MCF 10A (cell line): ENCODE measurements around the gene DENND4B. TPM values are rescaled to one million over a fixed set of nuclear protein-coding genes. Genes with fewer than 3 reads are reported as not detected.

Experiments
- BruUV-seq: library from RNA; stranded (reverse); fragments of 400-500 nt; replicated peaks from 2 replicates; lab custom pipeline; 2021; lab: Mats Ljungman, UMichigan
- CTCF ChIA-PET: fragments of 300-600 bp; sonication (Branson Sonifier 250); formaldehyde crosslinking; extraction: SDS; loops from one replicate; lab custom pipeline; 2021; ENCODE audit warnings: antibody characterized with exemption, inconsistent platforms; lab: Yijun Ruan, JAX
- POLR2A ChIA-PET: fragments of 300-600, 350-650 bp; sonication (Branson Sonifier 250); formaldehyde crosslinking; extraction: SDS; loops from one replicate; lab custom pipeline; 2020; ENCODE audit warnings: antibody characterized with exemption, inconsistent platforms; lab: Yijun Ruan, JAX
- DNase-seq: peaks from one replicate; pipeline ENCODE4 v3.0.0-alpha.2; 2018; ENCODE audit not compliant: unreplicated experiment
- H3K27ac Mint-ChIP-seq: one replicate; pipeline ENCODE4 v1.8.0; 2022; ENCODE audit warnings: mild to moderate bottlenecking, low read depth, mixed read lengths; ENCODE audit not compliant: unreplicated experiment
- H3K27me3 Mint-ChIP-seq: one replicate; pipeline ENCODE4 v1.8.0; 2022; ENCODE audit warnings: mixed read lengths; ENCODE audit not compliant: insufficient read depth, unreplicated experiment
- H3K36me3 Mint-ChIP-seq: one replicate; pipeline ENCODE4 v1.8.0; 2022; ENCODE audit warnings: mild to moderate bottlenecking, moderate library complexity, mixed read lengths; ENCODE audit not compliant: insufficient read depth, unreplicated experiment
- H3K4me1 Mint-ChIP-seq: one replicate; pipeline ENCODE4 v1.8.0; 2022; ENCODE audit warnings: mixed read lengths; ENCODE audit not compliant: insufficient read depth, unreplicated experiment
- H3K4me3 Mint-ChIP-seq: one replicate; pipeline ENCODE4 v1.8.0; 2022; ENCODE audit warnings: mild to moderate bottlenecking, moderate library complexity, mixed read lengths; ENCODE audit not compliant: unreplicated experiment
- H3K9me3 Mint-ChIP-seq: one replicate; pipeline ENCODE4 v1.8.0; 2022; ENCODE audit warnings: mixed read lengths; ENCODE audit not compliant: unreplicated experiment
- intact Hi-C: fragments of 100-400 bp; cut with micrococcal nuclease; formaldehyde crosslinking; loops from 2 replicates; pipeline ENCODE4 v1.14.1; 2022
- total RNA-seq: library from RNA; stranded (reverse); gene quantifications from 2 replicates; pipeline ENCODE4 v1.2.3, GENCODE V29; 2022
- TF ChIP-seq, protein P1 (sequence below): fragments of 200-600 bp; IDR thresholded peaks from one replicate; pipeline ENCODE4 v1.8.0; 2022; ENCODE audit warnings: antibody characterized with exemption, mild to moderate bottlenecking; ENCODE audit not compliant: unreplicated experiment

DENND4B gene
- total RNA-seq, 1 experiment from 2014 or later = 59.6 TPM

DNA sequence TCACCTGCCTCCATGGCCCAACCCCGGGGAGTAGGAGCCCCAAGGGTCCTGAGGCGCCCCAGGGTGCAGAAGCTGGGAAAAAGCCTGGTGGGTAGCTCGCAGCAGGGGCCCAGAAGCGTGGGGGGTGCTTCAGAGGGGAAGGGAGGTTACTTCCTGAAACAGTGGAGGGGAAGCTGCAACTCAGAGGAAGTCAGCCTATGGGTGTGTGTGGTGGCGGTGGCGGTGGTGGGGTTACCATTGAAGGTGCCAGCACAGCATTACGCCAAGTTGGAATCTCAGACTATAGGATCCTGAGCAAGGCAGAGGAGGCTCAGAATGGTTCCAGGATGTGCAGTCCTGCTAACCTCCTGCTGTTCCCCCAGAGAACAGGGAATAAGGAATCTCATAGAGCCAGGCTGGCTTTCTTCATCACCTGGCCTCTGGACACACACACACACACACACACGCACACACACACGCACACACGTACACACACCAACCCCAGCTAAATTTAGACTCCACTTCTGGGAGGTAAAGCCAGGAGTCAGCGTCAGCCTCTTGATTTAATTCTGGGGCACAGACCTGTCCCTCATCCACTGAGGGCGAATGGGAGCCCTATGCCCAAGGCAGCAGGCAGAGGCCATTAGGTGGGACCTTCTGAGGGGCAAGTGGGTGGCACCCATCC lies 1.3 kb downstream of the DENND4B start:
- POLR2A ChIA-PET = interaction anchor here (0.6 to 16.7 kb wide), 18 partner anchors 10 to 302 kb away, joined by 3 to 430 read pairs (median 4); partner anchors contain the start of genes CREB3L4, CRTC2, GATAD2B and JTB
- Mint-ChIP-seq H3K9me3 (no peaks in the 10 kb centered on the region), H3K4me3 (peak overlapping the region; percentile 90), H3K4me1 (peaks cover 21% of the 10 kb centered on the region), H3K27me3 (no peaks in the 10 kb centered on the region), H3K36me3 (peaks cover 44% of the 10 kb centered on the region), H3K27ac (peak overlapping the region; percentile 88)
- TF ChIP-seq, protein P1, sequence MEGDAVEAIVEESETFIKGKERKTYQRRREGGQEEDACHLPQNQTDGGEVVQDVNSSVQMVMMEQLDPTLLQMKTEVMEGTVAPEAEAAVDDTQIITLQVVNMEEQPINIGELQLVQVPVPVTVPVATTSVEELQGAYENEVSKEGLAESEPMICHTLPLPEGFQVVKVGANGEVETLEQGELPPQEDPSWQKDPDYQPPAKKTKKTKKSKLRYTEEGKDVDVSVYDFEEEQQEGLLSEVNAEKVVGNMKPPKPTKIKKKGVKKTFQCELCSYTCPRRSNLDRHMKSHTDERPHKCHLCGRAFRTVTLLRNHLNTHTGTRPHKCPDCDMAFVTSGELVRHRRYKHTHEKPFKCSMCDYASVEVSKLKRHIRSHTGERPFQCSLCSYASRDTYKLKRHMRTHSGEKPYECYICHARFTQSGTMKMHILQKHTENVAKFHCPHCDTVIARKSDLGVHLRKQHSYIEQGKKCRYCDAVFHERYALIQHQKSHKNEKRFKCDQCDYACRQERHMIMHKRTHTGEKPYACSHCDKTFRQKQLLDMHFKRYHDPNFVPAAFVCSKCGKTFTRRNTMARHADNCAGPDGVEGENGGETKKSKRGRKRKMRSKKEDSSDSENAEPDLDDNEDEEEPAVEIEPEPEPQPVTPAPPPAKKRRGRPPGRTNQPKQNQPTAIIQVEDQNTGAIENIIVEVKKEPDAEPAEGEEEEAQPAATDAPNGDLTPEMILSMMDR = no peak
- CTCF ChIA-PET = interaction anchor here (0.5 to 5.6 kb wide), 24 partner anchors 13 to 593 kb away, joined by 3 to 60 read pairs (median 4); partner anchors contain the start of genes CREB3L4, CRTC2, GATAD2B and JTB
- no TSS peak for BruUV-seq
- DNase-seq = peak; percentile 45
- intact Hi-C loops = loop anchor here (5.0 kb wide), 1 partner anchor 42 kb away; the partner anchor contains the start of gene RAB13

DNA sequence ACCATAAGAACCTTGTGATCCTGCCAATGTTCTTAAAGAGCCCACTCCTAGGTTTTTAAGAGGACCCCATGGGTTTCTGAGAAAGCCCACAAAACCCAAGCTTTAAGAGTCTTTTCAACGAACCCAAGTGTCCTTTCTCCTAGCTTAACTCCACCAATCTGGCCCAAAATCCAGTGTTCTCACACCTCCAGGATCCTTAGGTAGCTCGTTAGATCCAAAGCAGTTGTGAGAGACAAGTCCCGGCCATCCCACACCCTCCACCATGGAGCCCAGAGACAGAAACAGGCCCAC lies 1.7 kb downstream of the DENND4B start:
- Mint-ChIP-seq H3K36me3 (peaks cover 44% of the 10 kb centered on the region), H3K9me3 (no peaks in the 10 kb centered on the region), H3K4me3 (peak overlapping the region; percentile 90), H3K27ac (peak overlapping the region; percentile 88), H3K27me3 (no peaks in the 10 kb centered on the region), H3K4me1 (peaks cover 21% of the 10 kb centered on the region)
- ChIA-PET CTCF (interaction anchor here (0.6 to 5.6 kb wide), 18 partner anchors 14 to 592 kb away, joined by 3 to 60 read pairs (median 4); partner anchors contain the start of genes CRTC2, GATAD2B, JTB and NPR1), POLR2A (interaction anchor here (0.6 to 16.7 kb wide), 12 partner anchors 9 to 302 kb away, joined by 3 to 430 read pairs (median 11); partner anchors contain the start of genes CREB3L4, CRTC2, GATAD2B and JTB)
- intact Hi-C loops = loop anchor here (5.0 kb wide), 1 partner anchor 43 kb away; the partner anchor contains the start of gene RAB13
- TF ChIP-seq, protein P1 = no peak
- no peak for DNase-seq
- BruUV-seq = TSS peak; percentile 8

DNA sequence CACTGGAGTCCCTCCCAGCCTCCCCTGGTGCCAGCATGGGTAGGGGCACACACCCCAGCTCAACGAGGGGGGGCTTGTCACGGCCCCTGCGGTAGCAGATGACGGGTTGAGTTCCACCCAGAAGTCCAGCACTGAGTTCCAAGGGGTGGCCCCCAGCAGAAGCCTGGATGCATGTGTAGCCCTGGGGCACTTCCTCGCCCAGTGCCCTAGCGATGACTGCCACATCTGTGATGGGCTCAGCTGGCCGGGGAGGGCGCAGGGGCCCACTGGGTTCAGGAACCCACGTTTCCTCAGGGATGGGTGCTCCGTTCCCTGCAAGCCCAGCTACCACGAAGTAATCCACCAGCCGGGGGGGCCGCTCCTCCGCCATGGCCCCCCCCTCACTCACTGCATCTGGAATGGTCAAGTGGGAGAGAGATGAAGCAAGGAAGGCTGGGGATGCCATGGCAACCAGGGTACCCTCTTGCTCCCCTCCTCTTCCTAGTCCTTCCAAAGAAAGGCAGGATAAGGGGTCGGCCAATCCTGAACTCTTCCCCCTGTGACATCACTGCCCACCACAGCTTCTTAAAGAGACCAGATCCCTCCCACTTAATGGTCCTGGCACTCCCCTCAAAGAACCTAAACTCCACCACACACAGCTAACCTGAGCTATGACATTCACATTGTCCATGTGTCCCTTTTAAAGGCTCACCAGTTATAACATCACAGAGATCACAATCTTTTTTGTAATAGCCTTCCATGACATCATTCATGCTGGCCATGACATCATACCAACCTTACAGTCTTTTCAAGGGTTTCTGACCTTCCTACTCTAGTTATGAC lies 2.3 kb downstream of the DENND4B start:
- ChIA-PET POLR2A (interaction anchor here (0.6 to 16.7 kb wide), 11 partner anchors 9 to 272 kb away, joined by 3 to 430 read pairs (median 7); partner anchors contain the start of genes CREB3L4, CRTC2, GATAD2B and JTB), CTCF (interaction anchor here (0.6 to 5.6 kb wide), 18 partner anchors 14 to 433 kb away, joined by 3 to 60 read pairs (median 4); partner anchors contain the start of genes CRTC2, GATAD2B, JTB and SLC39A1)
- TF ChIP-seq, protein P1 = no peak
- Mint-ChIP-seq H3K4me1 (peaks cover 21% of the 10 kb centered on the region), H3K4me3 (peak overlapping the region; percentile 90), H3K27ac (peak overlapping the region; percentile 88), H3K27me3 (no peaks in the 10 kb centered on the region), H3K36me3 (peaks cover 43% of the 10 kb centered on the region), H3K9me3 (no peaks in the 10 kb centered on the region)
- BruUV-seq = no TSS peak
- DNase-seq = no peak
- intact Hi-C loops = no loop called here
